ENCODE results near the gene GTF2IRD1.
A peak's percentile ranks its signal among the peaks of the same experiment; 100 is the strongest.

Gene GTF2IRD1

DNA sequence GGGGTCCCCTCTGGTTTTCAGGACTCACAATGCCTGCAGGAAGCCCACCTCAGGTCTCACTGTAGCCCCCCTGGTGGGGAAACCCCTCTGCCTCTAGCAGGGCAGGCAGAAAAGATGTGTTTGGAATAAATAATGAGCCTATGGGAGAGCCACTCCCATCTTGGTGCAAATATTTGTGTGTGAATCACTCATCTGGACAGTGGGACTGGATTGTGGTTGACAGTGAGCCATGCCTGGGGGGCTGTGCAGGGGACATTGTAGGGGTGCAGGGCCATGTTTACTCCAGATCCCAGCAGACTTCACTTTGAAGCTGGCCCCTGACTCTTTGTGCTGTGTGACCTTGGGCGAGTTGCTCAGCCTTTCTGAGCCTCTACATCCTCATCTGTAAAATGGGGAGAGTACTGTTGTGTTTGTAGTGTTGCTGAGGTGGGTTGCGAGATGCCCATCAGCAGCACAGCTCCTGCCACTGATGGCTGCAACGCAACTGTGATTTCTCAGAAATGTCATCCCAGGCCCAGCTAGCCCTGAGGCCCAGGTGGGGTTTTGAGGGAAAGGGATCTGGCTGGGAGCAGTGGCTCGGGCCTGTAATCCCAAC lies 20.7 kb downstream of the GTF2IRD1 start:
- H3K4me1 ChIP-seq (ENCODE audit: control insufficient read depth, insufficient read depth, low read length), result peaks cover 56% of the 10 kb centered on the region
- no peak overlapping the region for H3K4me3 ChIP-seq (ENCODE audit: low read length)
- no peak overlapping the region for H3K9ac ChIP-seq (ENCODE audit: low read depth, low read length)
- no peaks in the 10 kb centered on the region for H3K9me3 ChIP-seq (replicated peaks; ENCODE audit: low read length)
- no peaks in the 10 kb centered on the region for H3K27me3 ChIP-seq (ENCODE audit: control insufficient read depth, insufficient read depth, low read length)
- H3K4me2 ChIP-seq (ENCODE audit: low read length), result peak overlapping the region; percentile 5
- peaks cover 8% of the 10 kb centered on the region for H3K36me3 ChIP-seq (ENCODE audit: insufficient read depth, low read length)

DNA sequence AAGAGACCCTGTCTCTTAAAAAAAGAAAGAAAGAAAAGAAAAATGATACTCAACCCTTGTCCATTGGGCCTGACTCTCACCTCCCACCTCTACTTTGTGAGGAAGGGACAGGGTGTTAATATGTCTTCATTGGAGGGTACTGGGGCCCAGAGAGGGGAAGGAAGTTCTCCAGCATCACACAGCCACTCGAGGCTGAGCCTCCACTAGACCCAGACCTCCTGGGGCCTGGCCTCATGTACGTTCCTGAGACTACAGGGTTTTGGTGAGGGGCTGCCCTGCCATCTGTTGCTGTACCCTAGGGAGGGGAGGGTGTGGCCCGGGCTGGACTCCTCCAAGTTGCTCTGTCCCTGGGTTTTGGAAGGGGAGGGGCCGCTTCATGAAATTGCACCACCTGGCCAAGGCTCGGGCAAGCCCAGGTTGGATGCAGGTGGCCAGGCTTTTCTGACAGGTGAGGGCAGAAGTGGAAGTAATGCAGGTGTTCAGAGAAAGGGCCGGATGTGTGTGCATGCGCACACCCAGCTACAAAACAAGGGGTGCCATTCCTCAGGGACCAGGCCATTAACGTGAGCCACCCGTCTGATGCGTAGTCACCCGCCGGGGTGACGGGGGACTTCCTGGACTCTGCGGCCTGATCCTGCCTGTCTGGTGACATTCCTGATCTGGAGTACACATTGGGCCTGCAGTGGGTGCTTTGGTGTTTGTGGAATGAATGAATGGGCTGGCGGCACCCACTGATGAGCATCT lies 21.7 kb downstream of the GTF2IRD1 start:
- peaks cover 67% of the 10 kb centered on the region for H3K4me1 ChIP-seq (ENCODE audit: control insufficient read depth, insufficient read depth, low read length)

GRCh38 chr7:74475987-74476350 lies 22.3 kb downstream of the GTF2IRD1 start:
- H3K9me3 ChIP-seq (replicated peaks; ENCODE audit: low read length), result no peaks in the 10 kb centered on the region
- peak overlapping the region; percentile 21 for H3K4me2 ChIP-seq (ENCODE audit: low read length)
- peaks cover 8% of the 10 kb centered on the region for H3K36me3 ChIP-seq (ENCODE audit: insufficient read depth, low read length)
- no peak overlapping the region for H3K4me3 ChIP-seq (ENCODE audit: low read length)
- H3K4me1 ChIP-seq (ENCODE audit: control insufficient read depth, insufficient read depth, low read length), result peaks cover 72% of the 10 kb centered on the region
- no peak overlapping the region for H3K9ac ChIP-seq (ENCODE audit: low read depth, low read length)
- no peaks in the 10 kb centered on the region for H3K27me3 ChIP-seq (ENCODE audit: control insufficient read depth, insufficient read depth, low read length)

More for the DNA sequence above, 21.7 kb downstream of the GTF2IRD1 start:
- Histone ChIP-seq H3K9ac (ENCODE audit: low read depth, low read length) (no peak overlapping the region), H3K36me3 (ENCODE audit: insufficient read depth, low read length) (peaks cover 8% of the 10 kb centered on the region), H3K4me2 (ENCODE audit: low read length) (no peak overlapping the region), H3K4me3 (ENCODE audit: low read length) (no peak overlapping the region), H3K27me3 (ENCODE audit: control insufficient read depth, insufficient read depth, low read length) (no peaks in the 10 kb centered on the region), H3K9me3 (replicated peaks; ENCODE audit: low read length) (no peaks in the 10 kb centered on the region)

- Histone ChIP-seq H3K9me3 (replicated peaks; ENCODE audit: low read length) (no peaks in the 10 kb centered on the region), H3K4me1 (ENCODE audit: control insufficient read depth, insufficient read depth, low read length) (peaks cover 79% of the 10 kb centered on the region)
Observed at GRCh38 chr7:74476626-74477025, 22.9 kb downstream of the GTF2IRD1 start.

DNA sequence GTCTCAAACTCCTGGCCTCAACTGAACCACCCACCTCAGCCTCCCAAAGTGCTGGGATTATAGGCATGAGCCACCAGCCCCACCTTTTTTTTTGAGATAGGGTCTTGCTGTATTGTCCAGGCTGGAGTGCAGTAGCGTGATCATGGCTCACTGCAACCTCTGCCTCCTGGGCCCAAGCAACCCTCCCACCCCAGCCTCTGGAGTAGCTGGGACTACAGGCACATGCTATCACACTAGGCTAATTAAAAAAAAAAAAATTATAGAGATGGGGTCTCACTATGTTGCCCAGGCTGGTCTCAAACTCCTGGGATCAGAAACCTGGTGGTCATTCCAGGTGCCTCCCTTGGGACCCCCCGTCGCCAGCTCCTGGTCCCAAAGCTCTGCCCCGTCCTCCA lies 25.0 kb downstream of the GTF2IRD1 start:
- Histone ChIP-seq H3K27me3 (ENCODE audit: control insufficient read depth, insufficient read depth, low read length) (no peaks in the 10 kb centered on the region), H3K4me1 (ENCODE audit: control insufficient read depth, insufficient read depth, low read length) (peaks cover 94% of the 10 kb centered on the region), H3K9me3 (replicated peaks; ENCODE audit: low read length) (no peaks in the 10 kb centered on the region), H3K36me3 (ENCODE audit: insufficient read depth, low read length) (peaks cover 5% of the 10 kb centered on the region), H3K9ac (ENCODE audit: low read depth, low read length) (peak overlapping the region; percentile 99), H3K4me3 (ENCODE audit: low read length) (peak overlapping the region; percentile 36), H3K4me2 (ENCODE audit: low read length) (peak overlapping the region; percentile 72)

More at GRCh38 chr7:74476626-74477025, 22.9 kb downstream of the GTF2IRD1 start:
- H3K27me3 ChIP-seq (ENCODE audit: control insufficient read depth, insufficient read depth, low read length), result no peaks in the 10 kb centered on the region
- H3K36me3 ChIP-seq (ENCODE audit: insufficient read depth, low read length), result peaks cover 8% of the 10 kb centered on the region
- peak overlapping the region; percentile 99 for H3K9ac ChIP-seq (ENCODE audit: low read depth, low read length)
- H3K4me3 ChIP-seq (ENCODE audit: low read length), result no peak overlapping the region
- peak overlapping the region; percentile 23 for H3K4me2 ChIP-seq (ENCODE audit: low read length)

DNA sequence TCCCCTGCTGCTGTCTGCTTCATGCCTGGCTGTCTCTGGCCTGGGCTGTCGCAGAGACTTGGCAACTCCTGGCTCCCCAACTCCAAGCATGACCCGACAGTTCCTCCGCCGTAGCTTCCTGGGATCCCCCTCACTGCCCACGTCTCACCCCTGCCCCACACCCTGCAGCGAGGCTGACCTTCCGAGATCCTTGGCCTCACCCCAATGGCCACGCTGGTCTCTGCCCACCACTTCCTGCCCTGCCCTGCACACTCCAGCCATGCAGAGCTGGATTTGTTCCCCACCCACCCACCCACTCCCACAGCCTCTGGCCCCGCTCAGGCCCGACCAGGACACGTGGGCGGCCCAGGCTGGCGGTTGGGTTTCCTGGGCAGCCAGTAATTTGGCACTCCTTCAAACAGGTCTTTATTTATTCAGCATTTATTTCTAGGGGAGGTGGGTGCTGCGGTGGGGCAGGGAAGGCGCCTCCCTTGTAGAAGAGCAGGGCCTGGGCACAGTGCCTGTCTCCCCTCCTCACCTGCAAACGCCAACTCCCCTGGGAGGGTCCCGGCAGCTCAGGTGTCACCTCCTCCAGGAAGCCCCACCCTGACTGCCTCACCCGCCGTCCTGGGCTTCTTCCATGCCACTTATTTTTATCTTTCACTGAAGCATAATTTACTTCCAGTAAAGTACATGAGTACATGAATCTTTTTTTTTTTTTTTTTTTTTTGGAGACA lies 25.5 kb downstream of the GTF2IRD1 start:
- H3K27me3 ChIP-seq (ENCODE audit: control insufficient read depth, insufficient read depth, low read length), result no peaks in the 10 kb centered on the region
- H3K4me3 ChIP-seq (ENCODE audit: low read length), result peak overlapping the region; percentile 47

DNA sequence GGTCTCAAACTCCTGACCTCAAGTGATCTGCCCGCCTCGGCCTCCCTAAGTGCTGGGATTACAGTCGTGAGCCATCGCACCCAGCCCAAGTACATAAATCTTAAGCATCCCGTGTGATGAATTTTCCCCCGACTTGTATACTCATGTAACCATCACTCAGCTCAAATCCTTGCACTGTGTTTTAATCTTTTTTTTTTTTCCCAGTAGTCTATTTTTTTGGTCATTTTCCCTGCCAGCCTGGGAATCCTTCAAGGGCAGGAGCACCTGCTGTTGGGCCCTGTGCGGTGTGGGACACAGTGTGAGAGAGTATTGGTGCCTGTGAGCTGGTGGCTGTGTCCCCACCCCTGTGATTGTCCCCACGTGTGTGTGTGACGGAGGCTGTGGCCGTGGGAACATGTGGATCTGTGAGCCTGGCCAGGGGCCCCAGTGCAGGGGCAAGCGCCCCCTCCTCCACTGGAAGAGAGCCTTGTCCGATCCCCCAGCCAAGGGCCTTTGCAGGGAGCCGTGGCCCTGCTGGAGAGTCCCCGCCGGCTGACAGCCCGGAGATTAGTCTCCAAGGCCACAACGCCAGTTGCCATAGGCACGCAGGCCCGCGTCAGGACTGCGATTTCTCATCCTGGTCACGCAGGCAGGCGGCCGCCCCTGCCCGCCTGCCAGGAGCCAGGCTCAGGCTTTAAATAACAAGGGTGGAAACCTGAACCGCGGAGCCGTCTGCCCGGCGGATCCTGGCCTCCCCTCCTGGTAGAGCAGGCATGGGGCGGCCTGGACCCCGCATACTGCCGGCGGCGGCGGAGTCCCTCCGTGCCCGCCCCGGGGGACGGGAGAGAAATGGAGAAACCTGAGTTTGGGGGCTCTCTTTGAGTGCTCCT lies 26.5 kb downstream of the GTF2IRD1 start:
- peaks cover 96% of the 10 kb centered on the region for H3K4me1 ChIP-seq (ENCODE audit: control insufficient read depth, insufficient read depth, low read length)

More for the DNA sequence above, 25.5 kb downstream of the GTF2IRD1 start:
- Histone ChIP-seq H3K4me1 (ENCODE audit: control insufficient read depth, insufficient read depth, low read length) (peaks cover 96% of the 10 kb centered on the region), H3K4me2 (ENCODE audit: low read length) (peak overlapping the region; percentile 96), H3K9me3 (replicated peaks; ENCODE audit: low read length) (no peaks in the 10 kb centered on the region), H3K36me3 (ENCODE audit: insufficient read depth, low read length) (peaks cover 4% of the 10 kb centered on the region), H3K9ac (ENCODE audit: low read depth, low read length) (peak overlapping the region; percentile 99)

DNA sequence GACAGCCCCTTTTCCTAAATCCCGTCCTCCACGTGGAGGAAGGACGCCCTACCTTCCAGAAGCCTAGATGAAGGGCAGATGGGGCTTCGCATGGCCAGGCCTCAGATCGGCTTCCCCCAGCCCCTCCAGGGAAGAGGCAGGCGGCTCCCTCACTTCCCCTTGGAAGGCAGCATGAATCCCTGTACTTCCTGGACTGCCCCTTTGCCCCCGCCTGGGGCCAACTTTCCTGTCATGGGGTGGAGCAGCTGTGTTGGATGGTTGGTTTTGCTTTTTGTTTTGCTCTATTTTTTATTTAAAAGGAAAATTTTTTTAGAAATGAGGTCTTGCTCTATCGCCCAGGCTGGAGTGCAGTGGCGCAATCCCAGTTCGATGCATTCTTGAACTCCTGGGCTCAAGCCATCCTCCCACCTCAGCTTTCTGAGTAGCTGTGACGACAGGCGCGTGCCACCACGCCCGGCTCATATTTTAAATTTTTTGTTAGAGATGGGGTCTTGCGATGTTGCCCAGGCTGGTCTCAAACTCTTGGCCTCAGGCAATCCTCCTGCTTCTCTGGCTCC lies 27.2 kb downstream of the GTF2IRD1 start:
- Histone ChIP-seq H3K4me2 (ENCODE audit: low read length) (peak overlapping the region; percentile 96), H3K4me3 (ENCODE audit: low read length) (peak overlapping the region; percentile 69), H3K9ac (ENCODE audit: low read depth, low read length) (peak overlapping the region; percentile 99), H3K9me3 (replicated peaks; ENCODE audit: low read length) (no peaks in the 10 kb centered on the region), H3K36me3 (ENCODE audit: insufficient read depth, low read length) (no peaks in the 10 kb centered on the region), H3K4me1 (ENCODE audit: control insufficient read depth, insufficient read depth, low read length) (peaks cover 89% of the 10 kb centered on the region), H3K27me3 (ENCODE audit: control insufficient read depth, insufficient read depth, low read length) (no peaks in the 10 kb centered on the region)

More for the DNA sequence above, 26.5 kb downstream of the GTF2IRD1 start:
- Histone ChIP-seq H3K9ac (ENCODE audit: low read depth, low read length) (peak overlapping the region; percentile 99), H3K4me3 (ENCODE audit: low read length) (peak overlapping the region; percentile 69), H3K4me2 (ENCODE audit: low read length) (peak overlapping the region; percentile 96), H3K27me3 (ENCODE audit: control insufficient read depth, insufficient read depth, low read length) (no peaks in the 10 kb centered on the region), H3K36me3 (ENCODE audit: insufficient read depth, low read length) (no peaks in the 10 kb centered on the region), H3K9me3 (replicated peaks; ENCODE audit: low read length) (no peaks in the 10 kb centered on the region)

GRCh38 chr7:74481458-74482196 lies 27.9 kb downstream of the GTF2IRD1 start:
- peak overlapping the region; percentile 99 for H3K9ac ChIP-seq (ENCODE audit: low read depth, low read length)
- peak overlapping the region; percentile 96 for H3K4me2 ChIP-seq (ENCODE audit: low read length)

DNA sequence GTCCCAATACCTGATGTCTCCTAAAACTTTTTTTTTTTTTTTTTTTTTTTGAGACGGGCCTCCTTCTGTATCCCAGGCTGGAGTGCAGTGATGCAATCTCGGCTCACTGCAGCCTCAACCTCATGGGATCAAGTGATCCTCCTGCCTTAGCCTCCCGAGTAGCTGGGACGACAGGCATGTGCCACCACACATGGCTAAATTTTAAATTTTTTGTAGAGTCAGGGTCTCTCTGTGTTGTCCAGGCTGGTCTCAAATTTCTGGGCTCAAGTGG lies 28.4 kb downstream of the GTF2IRD1 start:
- H3K4me2 ChIP-seq (ENCODE audit: low read length), result peak overlapping the region; percentile 18
- no peaks in the 10 kb centered on the region for H3K27me3 ChIP-seq (ENCODE audit: control insufficient read depth, insufficient read depth, low read length)
- no peaks in the 10 kb centered on the region for H3K36me3 ChIP-seq (ENCODE audit: insufficient read depth, low read length)
- H3K4me3 ChIP-seq (ENCODE audit: low read length), result no peak overlapping the region
- H3K4me1 ChIP-seq (ENCODE audit: control insufficient read depth, insufficient read depth, low read length), result peaks cover 81% of the 10 kb centered on the region
- H3K9ac ChIP-seq (ENCODE audit: low read depth, low read length), result peak overlapping the region; percentile 99
- H3K9me3 ChIP-seq (replicated peaks; ENCODE audit: low read length), result no peaks in the 10 kb centered on the region

More at GRCh38 chr7:74481458-74482196, 27.9 kb downstream of the GTF2IRD1 start:
- Histone ChIP-seq H3K9me3 (replicated peaks; ENCODE audit: low read length) (no peaks in the 10 kb centered on the region), H3K4me1 (ENCODE audit: control insufficient read depth, insufficient read depth, low read length) (peaks cover 86% of the 10 kb centered on the region), H3K36me3 (ENCODE audit: insufficient read depth, low read length) (no peaks in the 10 kb centered on the region), H3K4me3 (ENCODE audit: low read length) (peak overlapping the region; percentile 69), H3K27me3 (ENCODE audit: control insufficient read depth, insufficient read depth, low read length) (no peaks in the 10 kb centered on the region)
